GM23248 (cell line): ENCODE results near the gene ATP6V1B1. TPM values are rescaled to one million over a fixed set of nuclear protein-coding genes. Genes with fewer than 3 reads are reported as not detected.

Source experiments
- DNase-seq: peaks from one replicate; pipeline ENCODE4 v3.0.0-alpha.2; 2015
- H2AFZ ChIP-seq: fragments of 200-600 bp; sonication (generic); 2 replicates; pipeline ENCODE4 v1.6.1; 2016; ENCODE audit warnings: antibody characterized with exemption
- H3F3A ChIP-seq: fragments of 200-600 bp; sonication (generic); 2 replicates; pipeline ENCODE4 v1.6.1; 2016; ENCODE audit warnings: mild to moderate bottlenecking, antibody characterized with exemption, mixed run types; ENCODE audit not compliant: insufficient read depth
- H3K27ac ChIP-seq: fragments of 200-600 bp; sonication (generic); 2 replicates; pipeline ENCODE4 v1.5.1; 2016; ENCODE audit warnings: mild to moderate bottlenecking
- H3K27me3 ChIP-seq: fragments of 200-600 bp; sonication (generic); replicated peaks from 2 replicates; pipeline ENCODE4 v1.6.1; 2016; ENCODE audit warnings: mild to moderate bottlenecking; ENCODE audit not compliant: insufficient read depth
- H3K36me3 ChIP-seq: fragments of 200-600 bp; sonication (generic); 2 replicates; pipeline ENCODE4 v1.6.1; 2016; ENCODE audit warnings: low read depth, mild to moderate bottlenecking
- H3K4me1 ChIP-seq: fragments of 200-600 bp; sonication (generic); 2 replicates; pipeline ENCODE4 v1.6.1; 2016; ENCODE audit warnings: mild to moderate bottlenecking; ENCODE audit not compliant: insufficient read depth
- H3K4me2 ChIP-seq: fragments of 200-600 bp; sonication (generic); one replicate; pipeline ENCODE4 v1.6.1; 2016; ENCODE audit warnings: mild to moderate bottlenecking; ENCODE audit not compliant: unreplicated experiment
- H3K4me3 ChIP-seq: fragments of 200-600 bp; sonication (generic); 2 replicates; pipeline ENCODE4 v1.5.1; 2016; ENCODE audit warnings: mild to moderate bottlenecking
- H3K79me2 ChIP-seq: fragments of 200-600 bp; sonication (generic); 2 replicates; pipeline ENCODE4 v1.6.1; 2016; ENCODE audit warnings: mild to moderate bottlenecking; ENCODE audit not compliant: insufficient read depth
- H3K9ac ChIP-seq: fragments of 200-600 bp; sonication (generic); 2 replicates; pipeline ENCODE4 v1.6.1; 2016; ENCODE audit warnings: mild to moderate bottlenecking
- H3K9me2 ChIP-seq: fragments of 200-600 bp; sonication (generic); 2 replicates; pipeline ENCODE4 v1.6.1; 2016; ENCODE audit warnings: mixed run types, mild to moderate bottlenecking, moderate library complexity; ENCODE audit not compliant: insufficient read depth
- H3K9me3 ChIP-seq: fragments of 200-600 bp; sonication (generic); one replicate; pipeline ENCODE4 v1.6.1; 2017; ENCODE audit warnings: low read depth
- H4K20me1 ChIP-seq: fragments of 200-600 bp; sonication (generic); 2 replicates; pipeline ENCODE4 v1.6.0; 2016; ENCODE audit not compliant: insufficient read depth
- EZH2 ChIP-seq: fragments of 200-600 bp; sonication (generic); IDR thresholded peaks from 2 replicates; pipeline ENCODE4 v1.6.1; 2018; ENCODE audit warnings: antibody characterized with exemption, mild to moderate bottlenecking; ENCODE audit not compliant: insufficient read depth, poor library complexity, severe bottlenecking
- EZH2phosphoT487 ChIP-seq: fragments of 200-600 bp; sonication (generic); IDR thresholded peaks from 2 replicates; pipeline ENCODE4 v1.6.1; 2018; ENCODE audit warnings: antibody characterized with exemption, moderate library complexity, mild to moderate bottlenecking, low read depth; ENCODE audit not compliant: insufficient read depth
- WGBS, 2 experiments: methylation state at CpG; one replicate each; pipeline ENCODE4 v1.1.6; 2015 to 2017; ENCODE audit warnings: low lambda C conversion rate in 2 of 2, low coverage in 1 of 2; ENCODE audit errors: missing lambda C conversion rate in 2 of 2; 5-methylcytosine and 5-hydroxymethylcytosine counted together
- in situ Hi-C: fragments of 300-500 bp; cut with MboI; formaldehyde crosslinking; loops from 2 replicates; pipeline ENCODE4 v1.15.0; 2020
- polyA plus RNA-seq: library from polyadenylated mRNA; unstranded; fragments of >200 nt; fragmentation: Nextera tagmentation; extraction: Ambion mirVana; gene quantifications from 2 replicates; pipeline ENCODE4 v1.2.1, GENCODE V29; 2016
- total RNA-seq: library from RNA; depleted of rRNA; stranded (reverse); fragments of >200 nt; shearing (Covaris generic); gene quantifications from 2 replicates; pipeline ENCODE4 v1.2.3, GENCODE V29; 2014

The ATP6V1B1 gene
- total and polyA plus RNA-seq, 2 experiments from 2014 or later, result 0.60 TPM; not detected in 1

- no peaks in the 10 kb centered on the region for H3K4me1 ChIP-seq
- H3K4me2 ChIP-seq, result peak overlapping the region; percentile 95
- in situ Hi-C loops, result loop anchor here (25.0 kb wide), 1 partner anchor 653 kb away; the partner anchor contains the start of gene FAM136A
- TF ChIP-seq EZH2 (no peak), EZH2phosphoT487 (no peak)
- no peaks in the 10 kb centered on the region for H3K9me2 ChIP-seq
- no peaks in the 10 kb centered on the region for H3K9me3 ChIP-seq
- 58 to 62% methylated on average over 13 to 14 of the region's 14 CpGs for WGBS, 2 experiments
- no peak overlapping the region for H3K9ac ChIP-seq
- H3K79me2 ChIP-seq, result no peaks in the 10 kb centered on the region
- H4K20me1 ChIP-seq, result no peaks in the 10 kb centered on the region
- H2AFZ ChIP-seq, result no peak overlapping the region
- no peaks in the 10 kb centered on the region for H3K36me3 ChIP-seq
- H3K27me3 ChIP-seq, result peaks cover 25% of the 10 kb centered on the region; the same call in 1 of the 2 replicates
- H3K4me3 ChIP-seq, result peak overlapping the region; percentile 80
- no peak overlapping the region for H3K27ac ChIP-seq
- no peak for DNase-seq
- H3F3A ChIP-seq, result no peaks in the 10 kb centered on the region
Observed at GRCh38 chr2:70965506-70965905, 29.8 kb downstream of the ATP6V1B1 start.

- TF ChIP-seq EZH2 (no peak), EZH2phosphoT487 (no peak)
- H2AFZ ChIP-seq, result no peak overlapping the region
- in situ Hi-C loops, result loop anchor here (25.0 kb wide), 1 partner anchor 654 kb away; the partner anchor contains the start of gene FAM136A
- H3K9me3 ChIP-seq, result no peaks in the 10 kb centered on the region
- no peak overlapping the region for H3K27ac ChIP-seq
- no peak overlapping the region for H3K4me3 ChIP-seq
- DNase-seq, result no peak
- peaks cover 26% of the 10 kb centered on the region; the same call in 1 of the 2 replicates for H3K27me3 ChIP-seq
- no peak overlapping the region for H3K4me2 ChIP-seq
- no peaks in the 10 kb centered on the region for H3K79me2 ChIP-seq
- H3K9ac ChIP-seq, result no peak overlapping the region
- H3K9me2 ChIP-seq, result no peaks in the 10 kb centered on the region
- H3K4me1 ChIP-seq, result no peaks in the 10 kb centered on the region
- H3F3A ChIP-seq, result no peaks in the 10 kb centered on the region
- WGBS, 2 experiments, result 73 to 74% methylated on average over 4 of the region's 4 CpGs
- no peaks in the 10 kb centered on the region for H4K20me1 ChIP-seq
- no peaks in the 10 kb centered on the region for H3K36me3 ChIP-seq
Observed at GRCh38 chr2:70966681-70967080, 31.0 kb downstream of the ATP6V1B1 start.

- Histone ChIP-seq H2AFZ (no peak overlapping the region), H3K27me3 (peaks cover 26% of the 10 kb centered on the region; the same call in 1 of the 2 replicates), H3F3A (no peaks in the 10 kb centered on the region), H3K4me3 (no peak overlapping the region), H3K36me3 (no peaks in the 10 kb centered on the region), H3K79me2 (no peaks in the 10 kb centered on the region), H3K4me1 (no peaks in the 10 kb centered on the region), H3K27ac (no peak overlapping the region), H3K9me3 (no peaks in the 10 kb centered on the region), H3K4me2 (no peak overlapping the region), H4K20me1 (no peaks in the 10 kb centered on the region), H3K9me2 (no peaks in the 10 kb centered on the region), H3K9ac (no peak overlapping the region)
- 56 to 59% methylated on average over 4 of the region's 4 CpGs for WGBS, 2 experiments
- TF ChIP-seq EZH2, result no peak
- no peak for TF ChIP-seq EZH2phosphoT487
- DNase-seq, result no peak
- in situ Hi-C loops, result loop anchor here (25.0 kb wide), 1 partner anchor 655 kb away; the partner anchor contains the start of gene FAM136A
Observed at GRCh38 chr2:70967189-70967588, 31.5 kb downstream of the ATP6V1B1 start.

GRCh38 chr2:70974592-70974991, 38.9 kb downstream of the ATP6V1B1 start:
- Histone ChIP-seq H3F3A (peaks cover 14% of the 10 kb centered on the region), H3K9ac (no peak overlapping the region), H2AFZ (no peak overlapping the region), H3K36me3 (no peaks in the 10 kb centered on the region), H3K9me2 (no peaks in the 10 kb centered on the region), H3K4me2 (no peak overlapping the region), H4K20me1 (no peaks in the 10 kb centered on the region), H3K4me3 (no peak overlapping the region), H3K27ac (no peak overlapping the region), H3K9me3 (no peaks in the 10 kb centered on the region), H3K79me2 (no peaks in the 10 kb centered on the region), H3K4me1 (peaks cover 14% of the 10 kb centered on the region), H3K27me3 (peaks cover 5% of the 10 kb centered on the region; the same call in 1 of the 2 replicates)
- no peak for DNase-seq
- in situ Hi-C loops, result loop anchor here (25.0 kb wide), 1 partner anchor 662 kb away; the partner anchor contains the start of gene FAM136A
- TF ChIP-seq EZH2 (no peak), EZH2phosphoT487 (no peak)
- 61 to 75% methylated on average over 3 of the region's 3 CpGs for WGBS, 2 experiments
